Ascending aorta (tissue), 2 donors: ENCODE measurements around the gene HIC1. TPM values are rescaled to one million over a fixed set of nuclear protein-coding genes. Genes with fewer than 3 reads are reported as not detected.

Source experiments
- DNase-seq, 2 donors: peaks; one replicate each; pipeline ENCODE4 v3.0.0-alpha.2; 2019; ENCODE audit warnings: low spot score in 2 of 2
- H3K27ac ChIP-seq, 2 donors: fragments of 200-600 bp; sonication (generic); one replicate each; pipeline ENCODE4 v1.5.1; 2016 to 2017; ENCODE audit warnings: mild to moderate bottlenecking in 1 of 2
- H3K27me3 ChIP-seq: fragments of 200-600 bp; sonication (generic); one replicate; pipeline ENCODE4 v1.5.1; 2017
- H3K36me3 ChIP-seq, 2 donors: fragments of 200-600 bp; sonication (generic); one replicate each; pipeline ENCODE4 v1.5.1; 2016
- H3K4me1 ChIP-seq, 2 donors: fragments of 200-600 bp; sonication (generic); one replicate each; pipeline ENCODE4 v1.5.1; 2016 to 2017; ENCODE audit warnings: mild to moderate bottlenecking in 1 of 2
- H3K4me3 ChIP-seq, 2 donors: fragments of 200-600 bp; sonication (generic); one replicate each; pipeline ENCODE4 v1.5.1; 2016 to 2017; ENCODE audit warnings: mild to moderate bottlenecking in 1 of 2
- H3K9me3 ChIP-seq, 2 donors: fragments of 200-600 bp; sonication (generic); one replicate each; pipeline ENCODE4 v1.5.1; 2016
- CTCF ChIP-seq, 3 experiments: fragments of 200-600 bp in 2 of 3; fragments of 450-650 bp in 1 of 3; sonication (generic) in 2 of 3; IDR thresholded peaks; one replicate each; pipeline ENCODE4 v1.5.1; 2016 to 2019; ENCODE audit warnings: antibody characterized with exemption in 3 of 3, mild to moderate bottlenecking in 1 of 3, moderate library complexity in 1 of 3
- intact Hi-C: fragments of 100-400 bp; cut with DNase I; formaldehyde crosslinking; loops from one replicate; pipeline ENCODE4 v1.15.1; 2023
- total RNA-seq: library from RNA; depleted of rRNA; stranded (reverse); fragments of >200 nt; gene quantifications from one replicate; pipeline ENCODE4 v1.1.0, GENCODE V29; 2016

Gene HIC1
- total RNA-seq, 1 donor from 2014 or later: 131 TPM

DNA sequence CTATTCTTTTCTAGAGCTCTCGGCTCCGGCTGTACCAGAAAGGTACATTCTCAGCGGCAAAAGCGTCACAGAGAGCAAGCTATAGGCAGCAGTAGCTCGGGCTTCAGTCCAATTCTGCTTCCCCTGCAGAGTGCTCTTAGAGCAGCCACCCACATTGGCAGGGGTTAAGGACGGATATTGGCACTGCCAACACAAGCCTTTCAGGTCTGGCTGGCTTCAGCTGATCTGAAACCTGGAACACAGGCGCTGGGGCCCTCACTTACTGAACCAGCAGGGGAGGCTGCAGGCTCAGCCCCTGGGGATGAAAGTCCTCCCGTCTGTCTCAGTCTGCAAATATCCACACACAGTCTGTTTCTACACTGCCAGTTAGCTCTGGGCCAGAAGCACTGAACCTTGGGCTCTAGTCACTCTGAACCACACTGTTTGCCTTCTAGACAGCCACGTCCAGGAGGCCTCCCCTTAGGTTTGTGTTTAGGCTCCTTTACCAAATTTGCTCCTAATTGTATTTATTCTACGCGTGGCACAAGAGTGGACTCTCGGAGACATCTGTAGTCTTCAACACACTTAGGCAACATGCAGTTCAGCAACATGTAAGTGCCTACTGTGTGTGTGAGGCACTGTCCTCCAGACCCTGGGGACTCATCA lies 40.1 kb downstream of the HIC1 start:
- Histone ChIP-seq H3K27ac (peak overlapping the region; percentile 38 to 44), H3K4me3 (no peak overlapping the region), H3K9me3 (no peaks in the 10 kb centered on the region), H3K27me3 (no peaks in the 10 kb centered on the region), H3K36me3 (no peaks in the 10 kb centered on the region), H3K4me1 (peaks cover 0 to 16% of the 10 kb centered on the region in 2 donors)
- DNase-seq: peak in 1 of 2 donors; percentile 83
- TF ChIP-seq CTCF (IDR thresholded peaks at IDR 0.05): peak; percentile 74 to 91 (median 88)
- intact Hi-C loops: loop anchor here (1.0 to 5.0 kb wide), 3 partner anchors 38 to 188 kb away; partner anchors contain the start of gene HIC1

- Histone ChIP-seq H3K4me3 (no peak overlapping the region), H3K27me3 (no peaks in the 10 kb centered on the region), H3K27ac (peak overlapping the region; percentile 38 to 44), H3K36me3 (no peaks in the 10 kb centered on the region), H3K4me1 (peaks cover 0 to 12% of the 10 kb centered on the region in 2 donors), H3K9me3 (no peaks in the 10 kb centered on the region)
- DNase-seq: no peak
- TF ChIP-seq CTCF (IDR thresholded peaks at IDR 0.05): no peak
- intact Hi-C loops: loop anchor here (1.0 to 2.0 kb wide), 2 partner anchors 149 to 187 kb away; no protein-coding TSS in a partner anchor
These were observed 40.6 kb downstream of the HIC1 start for GRCh38 chr17:2095536-2095910.

DNA sequence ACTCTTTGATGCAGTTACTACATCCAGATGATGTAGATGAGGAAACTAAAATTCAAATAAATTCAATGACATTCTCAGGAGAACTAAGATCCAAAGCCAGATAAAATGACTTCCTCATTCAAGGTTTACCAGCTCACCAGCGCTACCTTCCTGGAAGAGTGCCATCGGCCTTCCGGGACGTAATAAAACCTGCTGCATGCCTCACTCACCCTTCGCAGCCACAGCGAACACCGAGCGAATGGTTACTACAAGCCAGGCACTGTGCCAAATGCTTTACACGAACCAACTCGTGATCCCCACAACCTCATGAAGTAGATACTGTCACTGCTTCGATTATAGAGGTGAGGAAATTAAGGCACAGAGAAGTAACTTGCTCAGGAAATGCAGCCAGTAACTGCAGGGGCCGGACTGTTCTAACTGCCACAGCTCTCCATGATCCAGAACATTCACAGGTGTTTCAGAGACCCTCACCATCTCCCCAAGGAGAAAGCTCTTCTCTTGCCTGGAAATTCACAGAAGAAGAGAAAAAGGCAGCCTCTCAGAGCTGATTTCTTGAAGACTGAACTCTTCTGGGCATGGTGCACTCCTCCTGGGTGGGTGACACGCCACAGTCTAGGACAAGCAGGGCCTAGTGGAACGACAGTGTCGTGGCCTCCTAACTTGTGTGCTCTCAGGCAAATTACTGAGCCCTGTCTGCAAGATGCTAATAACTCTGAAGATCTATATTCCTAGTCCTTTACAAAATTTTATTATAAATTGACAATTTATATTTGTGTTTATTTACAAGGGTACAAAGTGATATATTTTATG lies 46.8 kb downstream of the HIC1 start:
- intact Hi-C loops: no loop called here
- H3K4me1 ChIP-seq: peaks cover 3 to 8% of the 10 kb centered on the region in 2 donors
- H3K36me3 ChIP-seq: no peaks in the 10 kb centered on the region
- no peak overlapping the region for H3K27ac ChIP-seq
- no peaks in the 10 kb centered on the region for H3K27me3 ChIP-seq
- no peaks in the 10 kb centered on the region for H3K9me3 ChIP-seq
- no peak for DNase-seq
- no peak for TF ChIP-seq CTCF (IDR thresholded peaks at IDR 0.05)
- no peak overlapping the region for H3K4me3 ChIP-seq

- Histone ChIP-seq H3K36me3 (no peaks in the 10 kb centered on the region), H3K4me3 (no peak overlapping the region), H3K9me3 (no peaks in the 10 kb centered on the region), H3K27ac (no peak overlapping the region), H3K27me3 (no peaks in the 10 kb centered on the region), H3K4me1 (peaks cover 10 to 22% of the 10 kb centered on the region in 2 donors)
- intact Hi-C loops: no loop called here
- no peak for DNase-seq
- no peak for TF ChIP-seq CTCF (IDR thresholded peaks at IDR 0.05)
These were observed 48.3 kb downstream of the HIC1 start for GRCh38 chr17:2102931-2103809.

GRCh38 chr17:2105663-2106062 lies 50.8 kb downstream of the HIC1 start:
- Histone ChIP-seq H3K36me3 (no peaks in the 10 kb centered on the region), H3K27me3 (no peaks in the 10 kb centered on the region), H3K4me1 (peaks cover 10 to 22% of the 10 kb centered on the region in 2 donors), H3K27ac (peak overlapping the region in 1 of 2 donors; percentile 76), H3K9me3 (no peaks in the 10 kb centered on the region), H3K4me3 (no peak overlapping the region)
- intact Hi-C loops: loop anchor here (5.0 kb wide), 2 partner anchors 67 to 132 kb away; no protein-coding TSS in a partner anchor
- no peak for DNase-seq
- no peak for TF ChIP-seq CTCF (IDR thresholded peaks at IDR 0.05)
